Measurements from ENCODE around the gene UGT1A10. TPM values are rescaled to one million over a fixed set of nuclear protein-coding genes. Genes with fewer than 3 reads are reported as not detected.

UGT1A10 gene
- total RNA-seq, 2 donors from 2014 or later: 0.41 TPM; not detected in 1

GRCh38 chr2:233691443-233692433 is 55.5 kb downstream of the UGT1A10 start:
- no peak for ATAC-seq (ENCODE audit: insufficient number of reproducible peaks, low FRiP score, low read depth)
- Histone ChIP-seq H3K27ac (no peak overlapping the region), H3K36me3 (no peaks in the 10 kb centered on the region), H3K27me3 (replicated peaks; ENCODE audit: insufficient read depth) (no peaks in the 10 kb centered on the region), H3K4me1 (ENCODE audit: control insufficient read depth in 1 of 2, low read depth in 2 of 2) (no peaks in the 10 kb centered on the region), H3K9me3 (no peaks in the 10 kb centered on the region), H3K4me3 (no peak overlapping the region)
- TF ChIP-seq CTCF (IDR thresholded peaks at IDR 0.05): no peak
- no peak for DNase-seq (ENCODE audit: low spot score)

- Histone ChIP-seq H3K4me3 (no peak within 1 kb of the TSS), H3K9me3 (no peaks in the 10 kb centered on the region), H3K27me3 (replicated peaks; ENCODE audit: insufficient read depth) (no peaks in the 10 kb centered on the region), H3K27ac (no peak within 1 kb of the TSS), H3K4me1 (ENCODE audit: control insufficient read depth in 1 of 2, low read depth in 2 of 2) (no peaks in the 10 kb centered on the region), H3K36me3 (no peaks in the 10 kb centered on the region)
- TF ChIP-seq CTCF (IDR thresholded peaks at IDR 0.05): no peak
- DNase-seq (ENCODE audit: low spot score): no peak
- ATAC-seq (ENCODE audit: insufficient number of reproducible peaks, low FRiP score, low read depth): no peak
Measured at GRCh38 chr2:233692648-233693047, 56.4 kb downstream of the UGT1A10 start, which contains the start of gene UGT1A6. Gene UGT1A6 (plus strand): TSS chr2:233692890. CDS start chr2:233693005, 115 bp downstream.

GRCh38 chr2:233693963-233694362 is 57.7 kb downstream of the UGT1A10 start:
- H3K4me1 ChIP-seq (ENCODE audit: control insufficient read depth in 1 of 2, low read depth in 2 of 2): no peaks in the 10 kb centered on the region
- no peak for ATAC-seq (ENCODE audit: insufficient number of reproducible peaks, low FRiP score, low read depth)
- H3K27me3 ChIP-seq (replicated peaks; ENCODE audit: insufficient read depth): no peaks in the 10 kb centered on the region
- no peak overlapping the region for H3K4me3 ChIP-seq
- H3K36me3 ChIP-seq: no peaks in the 10 kb centered on the region
- H3K27ac ChIP-seq: no peak overlapping the region
- H3K9me3 ChIP-seq: no peaks in the 10 kb centered on the region
- DNase-seq (ENCODE audit: low spot score): no peak
- no peak for TF ChIP-seq CTCF (IDR thresholded peaks at IDR 0.05)

- ATAC-seq (ENCODE audit: insufficient number of reproducible peaks, low FRiP score, low read depth) (no peak), DNase-seq (ENCODE audit: low spot score) (no peak)
- Histone ChIP-seq H3K27me3 (replicated peaks; ENCODE audit: insufficient read depth) (no peaks in the 10 kb centered on the region), H3K9me3 (no peaks in the 10 kb centered on the region), H3K4me1 (ENCODE audit: control insufficient read depth in 1 of 2, low read depth in 2 of 2) (peaks cover 0 to 5% of the 10 kb centered on the region in 2 donors), H3K4me3 (no peak overlapping the region), H3K36me3 (no peaks in the 10 kb centered on the region), H3K27ac (no peak overlapping the region)
- TF ChIP-seq CTCF (IDR thresholded peaks at IDR 0.05): no peak
Measured at GRCh38 chr2:233698740-233699139, 62.5 kb downstream of the UGT1A10 start.

GRCh38 chr2:233699424-233700027 is 63.3 kb downstream of the UGT1A10 start:
- Histone ChIP-seq H3K4me3 (no peak overlapping the region), H3K4me1 (ENCODE audit: control insufficient read depth in 1 of 2, low read depth in 2 of 2) (peaks cover 0 to 5% of the 10 kb centered on the region in 2 donors), H3K9me3 (no peaks in the 10 kb centered on the region), H3K27ac (peak overlapping the region in 1 of 2 donors; percentile 18), H3K27me3 (replicated peaks; ENCODE audit: insufficient read depth) (no peaks in the 10 kb centered on the region), H3K36me3 (no peaks in the 10 kb centered on the region)
- TF ChIP-seq CTCF (IDR thresholded peaks at IDR 0.05): no peak
- DNase-seq (ENCODE audit: low spot score) (no peak), ATAC-seq (ENCODE audit: insufficient number of reproducible peaks, low FRiP score, low read depth) (no peak)
